Measurements from ENCODE around the gene ERICH6B. TPM values are rescaled to one million over a fixed set of nuclear protein-coding genes. Genes with fewer than 3 reads are reported as not detected.

Gene ERICH6B
- total and polyA plus RNA-seq, 8 donors: not detected

DNA sequence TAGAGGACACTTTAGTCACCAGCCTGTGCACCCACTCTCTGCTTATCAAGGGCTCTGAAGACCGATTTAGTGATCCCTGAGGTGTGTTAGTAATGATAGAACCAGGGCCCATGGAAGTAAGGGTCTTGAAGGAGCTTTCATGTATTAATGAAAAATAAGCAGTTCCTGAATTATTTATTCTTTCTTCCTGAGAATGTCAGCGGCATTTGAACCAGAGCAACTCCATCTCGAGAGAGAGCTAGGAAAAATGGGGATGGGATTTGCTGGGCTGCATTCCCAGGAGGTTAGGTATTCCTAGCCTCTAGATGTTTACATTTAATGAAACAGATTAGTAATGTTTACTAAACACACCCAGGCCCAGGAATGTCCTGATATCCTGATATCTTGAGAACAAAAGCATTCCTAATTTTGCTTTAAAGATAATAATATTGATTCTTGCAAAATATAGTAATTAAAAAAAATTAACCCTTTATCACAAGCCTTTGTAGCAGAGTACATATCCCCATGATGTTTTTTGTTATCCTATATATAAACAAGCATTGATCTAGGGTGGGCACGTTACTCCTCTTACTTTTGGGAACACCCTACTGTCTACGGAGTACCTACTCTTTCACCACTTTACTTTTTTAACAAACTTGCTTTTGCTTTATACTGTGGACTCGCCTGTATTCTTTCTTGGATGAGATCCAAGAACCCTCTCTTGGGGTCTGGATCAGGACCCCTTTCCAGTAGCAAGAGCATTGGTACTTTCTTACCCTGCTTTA, 87.7 kb downstream of the ERICH6B start:
- Histone ChIP-seq H3K9me3 (no peaks in the 10 kb centered on the region), H3K36me3 (peaks cover 26 to 71% (median 55%) of the 10 kb centered on the region in 4 donors), H3K27me3 (no peaks in the 10 kb centered on the region), H3K4me1 (peaks cover 0 to 33% (median 28%) of the 10 kb centered on the region in 4 donors), H3K4me3 (no peak overlapping the region), H3K27ac (peak overlapping the region; percentile 23 to 79 (median 68))
- TF ChIP-seq, protein P1, sequence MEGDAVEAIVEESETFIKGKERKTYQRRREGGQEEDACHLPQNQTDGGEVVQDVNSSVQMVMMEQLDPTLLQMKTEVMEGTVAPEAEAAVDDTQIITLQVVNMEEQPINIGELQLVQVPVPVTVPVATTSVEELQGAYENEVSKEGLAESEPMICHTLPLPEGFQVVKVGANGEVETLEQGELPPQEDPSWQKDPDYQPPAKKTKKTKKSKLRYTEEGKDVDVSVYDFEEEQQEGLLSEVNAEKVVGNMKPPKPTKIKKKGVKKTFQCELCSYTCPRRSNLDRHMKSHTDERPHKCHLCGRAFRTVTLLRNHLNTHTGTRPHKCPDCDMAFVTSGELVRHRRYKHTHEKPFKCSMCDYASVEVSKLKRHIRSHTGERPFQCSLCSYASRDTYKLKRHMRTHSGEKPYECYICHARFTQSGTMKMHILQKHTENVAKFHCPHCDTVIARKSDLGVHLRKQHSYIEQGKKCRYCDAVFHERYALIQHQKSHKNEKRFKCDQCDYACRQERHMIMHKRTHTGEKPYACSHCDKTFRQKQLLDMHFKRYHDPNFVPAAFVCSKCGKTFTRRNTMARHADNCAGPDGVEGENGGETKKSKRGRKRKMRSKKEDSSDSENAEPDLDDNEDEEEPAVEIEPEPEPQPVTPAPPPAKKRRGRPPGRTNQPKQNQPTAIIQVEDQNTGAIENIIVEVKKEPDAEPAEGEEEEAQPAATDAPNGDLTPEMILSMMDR (IDR thresholded peaks at IDR 0.05): no peak
- TF ChIP-seq POLR2A (IDR thresholded peaks at IDR 0.05) (no peak), EP300 (IDR thresholded peaks at IDR 0.05) (no peak), POLR2AphosphoS5 (IDR thresholded peaks at IDR 0.05) (peak in 2 of 3 donors; percentile 15 to 32)
- DNase-seq: peak; percentile 66
- 25 to 48% (median 36%) methylated on average over 6 of the region's 6 CpGs for WGBS, 5 donors
- intact Hi-C loops (cut with DNase I; ENCODE audit: low total_unique reads): no loop called here

DNA sequence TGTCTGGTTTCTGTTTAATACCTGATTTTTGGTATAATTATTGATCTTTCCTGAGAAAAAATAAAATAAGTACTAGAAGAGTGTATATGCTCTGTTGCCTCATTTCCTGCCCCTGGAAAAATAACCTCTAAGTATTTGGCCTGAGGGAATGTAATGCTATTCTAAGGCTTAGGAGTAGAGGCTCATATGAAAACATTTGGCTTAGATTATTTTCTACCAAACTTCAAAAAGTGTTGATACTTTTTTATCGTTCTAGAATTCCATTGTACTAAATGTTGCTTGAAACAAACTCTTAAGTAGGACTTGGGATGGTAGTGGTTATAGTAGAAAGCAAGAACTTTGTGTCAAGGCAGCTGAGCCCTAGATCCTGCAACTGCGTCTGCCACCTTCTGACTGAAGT, 93.0 kb downstream of the ERICH6B start:
- 26 to 64% (median 54%) methylated on average over 2 of the region's 2 CpGs for WGBS, 5 donors
- intact Hi-C loops (cut with DNase I; ENCODE audit: low total_unique reads): no loop called here
- H3K27me3 ChIP-seq: no peaks in the 10 kb centered on the region
- peaks cover 35 to 79% (median 63%) of the 10 kb centered on the region in 4 donors for H3K36me3 ChIP-seq
- no peaks in the 10 kb centered on the region for H3K9me3 ChIP-seq
- no peak overlapping the region for H3K4me3 ChIP-seq
- peak overlapping the region in 2 of 5 donors; percentile 1 to 10 for H3K27ac ChIP-seq
- TF ChIP-seq EP300 (IDR thresholded peaks at IDR 0.05) (no peak), POLR2A (IDR thresholded peaks at IDR 0.05) (no peak), POLR2AphosphoS5 (IDR thresholded peaks at IDR 0.05) (no peak)
- TF ChIP-seq, protein P1 (IDR thresholded peaks at IDR 0.05): no peak
- no peak for DNase-seq
- peaks cover 0 to 32% (median 20%) of the 10 kb centered on the region in 4 donors for H3K4me1 ChIP-seq

DNA sequence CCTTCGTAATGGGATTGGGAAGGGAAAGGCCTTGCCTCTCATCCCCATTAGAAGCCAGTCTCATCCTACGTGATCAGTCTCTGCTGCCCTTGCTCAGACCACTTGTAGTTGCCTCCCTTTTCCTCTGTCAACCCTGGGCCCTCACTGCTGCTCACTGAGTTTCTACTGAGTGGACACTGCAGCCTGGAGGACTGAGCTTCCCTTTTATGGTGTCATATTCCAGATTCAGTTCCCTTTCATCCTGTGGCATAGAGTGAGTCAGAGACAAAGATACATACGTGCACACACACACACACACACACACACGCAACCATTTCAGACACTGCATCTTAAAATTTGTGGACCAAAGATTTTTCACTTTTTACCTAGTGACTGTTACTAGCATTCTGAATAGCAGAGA, 94.2 kb downstream of the ERICH6B start:
- Histone ChIP-seq H3K36me3 (peaks cover 47 to 80% (median 73%) of the 10 kb centered on the region in 4 donors), H3K4me3 (no peak overlapping the region), H3K9me3 (no peaks in the 10 kb centered on the region), H3K4me1 (peaks cover 0 to 19% (median 9%) of the 10 kb centered on the region in 4 donors), H3K27ac (no peak overlapping the region), H3K27me3 (no peaks in the 10 kb centered on the region)
- 74 to 89% (median 84%) methylated on average over 4 of the region's 4 CpGs for WGBS, 5 donors
- TF ChIP-seq, protein P1 (IDR thresholded peaks at IDR 0.05): no peak
- TF ChIP-seq POLR2A (IDR thresholded peaks at IDR 0.05) (no peak), EP300 (IDR thresholded peaks at IDR 0.05) (no peak), POLR2AphosphoS5 (IDR thresholded peaks at IDR 0.05) (no peak)
- peak in 1 of 2 donors; percentile 26 for DNase-seq
- intact Hi-C loops (cut with DNase I; ENCODE audit: low total_unique reads): no loop called here

DNA sequence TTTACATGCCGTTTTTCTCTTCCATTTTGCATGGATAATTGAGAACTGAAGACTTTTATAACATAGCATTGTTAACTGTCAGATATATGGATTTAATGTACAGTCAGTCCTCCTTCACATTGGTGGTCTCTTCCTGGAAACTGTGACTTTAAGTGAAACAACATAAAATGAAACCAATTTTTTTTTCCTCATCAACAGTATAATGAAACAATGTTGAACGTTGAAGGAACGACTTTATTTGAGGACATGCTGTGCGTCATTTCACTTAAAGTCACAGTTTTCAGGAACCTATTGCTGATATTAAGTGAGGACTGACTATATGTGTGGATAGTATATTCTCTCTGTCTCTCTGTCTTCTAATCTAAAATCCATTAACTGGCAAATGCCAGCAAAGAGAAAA, 96.0 kb downstream of the ERICH6B start:
- no peak for TF ChIP-seq POLR2AphosphoS5 (IDR thresholded peaks at IDR 0.05)
- TF ChIP-seq, protein P1 (IDR thresholded peaks at IDR 0.05): no peak
- TF ChIP-seq EP300 (IDR thresholded peaks at IDR 0.05): no peak
- no peak for TF ChIP-seq POLR2A (IDR thresholded peaks at IDR 0.05)
- intact Hi-C loops (cut with DNase I; ENCODE audit: low total_unique reads): no loop called here
- Histone ChIP-seq H3K27me3 (no peaks in the 10 kb centered on the region), H3K36me3 (peaks cover 55 to 87% (median 81%) of the 10 kb centered on the region in 4 donors), H3K4me1 (peaks cover 0 to 15% (median 8%) of the 10 kb centered on the region in 4 donors), H3K4me3 (no peak overlapping the region), H3K27ac (peak overlapping the region in 2 of 5 donors; percentile 32 to 38), H3K9me3 (no peaks in the 10 kb centered on the region)
- no peak for DNase-seq
- 56 to 72% (median 64%) methylated on average over 4 of the region's 4 CpGs for WGBS, 5 donors

Measured in stomach (tissue), 9 donors.